Thyroid gland (tissue), 4 donors: ENCODE data around the gene EPHB6. TPM values are rescaled to one million over a fixed set of nuclear protein-coding genes. Genes with fewer than 3 reads are reported as not detected.

Source experiments
- DNase-seq, 2 donors: peaks; one replicate each; pipeline ENCODE4 v3.0.0-alpha.2; 2019
- H3K27ac ChIP-seq, 3 donors: fragments of 200-600 bp; sonication (generic); 1 replicate in 2 of 3; 2 replicates in 1 of 3; pipeline ENCODE4 v1.5.1; 2016 to 2019; ENCODE audit warnings: mild to moderate bottlenecking in 1 of 3, moderate library complexity in 1 of 3
- H3K27me3 ChIP-seq: fragments of 200-600 bp; sonication (generic); one replicate; pipeline ENCODE4 v1.5.1; 2019
- H3K36me3 ChIP-seq, 2 donors: fragments of 200-600 bp; sonication (generic); one replicate each; pipeline ENCODE4 v1.5.1; 2016 to 2019
- H3K4me1 ChIP-seq, 2 donors: fragments of 200-600 bp; sonication (generic); one replicate each; pipeline ENCODE4 v1.5.1; 2017 to 2019
- H3K4me3 ChIP-seq, 3 donors: fragments of 200-600 bp; sonication (generic); replicated peaks in 1 of 3; 1 replicate in 2 of 3; 2 replicates in 1 of 3; pipeline ENCODE4 v1.5.1; 2016; ENCODE audit warnings: mild to moderate bottlenecking in 1 of 3
- H3K9me3 ChIP-seq: fragments of 200-600 bp; sonication (generic); one replicate; pipeline ENCODE4 v1.5.1; 2017
- CTCF ChIP-seq, 6 experiments: fragments of 200-600 bp in 3 of 6; fragments of 450-650 bp in 3 of 6; sonication (generic) in 3 of 6; IDR thresholded peaks; one replicate each; pipeline ENCODE4 v1.5.1; 2016 to 2019; ENCODE audit warnings: antibody characterized with exemption in 6 of 6, mild to moderate bottlenecking in 2 of 6, inconsistent platforms in 1 of 6, moderate library complexity in 1 of 6
- POLR2A ChIP-seq, 2 donors: fragments of 450-650 bp; IDR thresholded peaks; one replicate each; pipeline ENCODE4 v1.6.1; 2017; ENCODE audit warnings: antibody characterized with exemption in 2 of 2, mild to moderate bottlenecking in 2 of 2, moderate library complexity in 1 of 2
- whole genome bisulfite sequencing, 2 donors: methylation state at CpG; one replicate each; pipeline ENCODE4 v1.1.5; 2017; 5-methylcytosine and 5-hydroxymethylcytosine counted together
- intact Hi-C: fragments of 100-400 bp; cut with DNase I; formaldehyde crosslinking; loops from one replicate; pipeline ENCODE4 v1.15.1; 2023
- total RNA-seq, 4 donors: library from RNA; depleted of rRNA; stranded (reverse); fragments of >200 nt; gene quantifications; one replicate each; pipeline ENCODE4 v1.2.3, GENCODE V29; 2016

Gene EPHB6
- total RNA-seq, 4 donors from 2014 or later: 20.0 to 46.2 (median 27.4) TPM

DNA sequence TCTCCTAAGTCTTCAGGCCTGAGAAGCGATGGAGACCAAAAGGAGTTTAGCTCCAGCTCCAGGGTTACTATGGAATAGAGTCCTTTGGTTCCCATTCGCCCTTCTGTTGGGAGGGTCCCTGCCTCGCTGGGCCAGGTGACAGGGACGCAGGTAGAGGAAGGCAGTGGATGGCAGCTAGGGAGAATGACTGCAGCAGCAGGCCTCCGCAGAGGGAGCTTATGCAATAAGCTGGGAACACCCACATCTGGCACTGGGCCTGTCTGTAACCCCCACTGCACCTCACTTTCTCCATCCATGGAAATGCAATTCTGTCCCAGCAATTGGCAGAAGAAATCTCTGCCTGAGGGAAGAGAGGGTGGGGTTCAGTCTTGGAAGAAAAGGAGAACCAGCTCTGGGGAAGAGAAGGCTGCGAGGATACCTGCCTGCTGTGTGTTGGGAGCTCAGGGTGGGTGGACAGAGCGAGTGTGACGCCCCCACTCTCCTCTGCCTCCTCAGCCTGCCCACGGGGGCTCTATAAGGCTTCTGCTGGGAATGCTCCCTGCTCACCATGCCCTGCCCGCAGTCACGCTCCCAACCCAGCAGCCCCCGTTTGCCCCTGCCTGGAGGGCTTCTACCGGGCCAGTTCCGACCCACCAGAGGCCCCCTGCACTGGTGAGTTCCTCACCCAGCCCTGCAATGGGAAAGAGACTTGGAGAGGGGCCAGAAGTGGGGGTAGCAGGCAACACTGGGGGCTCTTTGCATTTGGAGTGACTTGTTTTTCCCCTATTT lies 10.3 kb downstream of the EPHB6 start:
- no peaks in the 10 kb centered on the region for H3K27me3 ChIP-seq
- H3K4me1 ChIP-seq: peaks cover 0 to under 1% of the 10 kb centered on the region in 2 donors
- no peak overlapping the region for H3K4me3 ChIP-seq
- no peak for TF ChIP-seq CTCF (IDR thresholded peaks at IDR 0.05)
- TF ChIP-seq POLR2A (IDR thresholded peaks at IDR 0.05): no peak
- no peaks in the 10 kb centered on the region for H3K9me3 ChIP-seq
- H3K27ac ChIP-seq: no peak overlapping the region
- WGBS, 2 donors: 83 to 87% methylated on average over 14 of the region's 14 CpGs
- no peak for DNase-seq
- no peaks in the 10 kb centered on the region for H3K36me3 ChIP-seq
- intact Hi-C loops: no loop called here

DNA sequence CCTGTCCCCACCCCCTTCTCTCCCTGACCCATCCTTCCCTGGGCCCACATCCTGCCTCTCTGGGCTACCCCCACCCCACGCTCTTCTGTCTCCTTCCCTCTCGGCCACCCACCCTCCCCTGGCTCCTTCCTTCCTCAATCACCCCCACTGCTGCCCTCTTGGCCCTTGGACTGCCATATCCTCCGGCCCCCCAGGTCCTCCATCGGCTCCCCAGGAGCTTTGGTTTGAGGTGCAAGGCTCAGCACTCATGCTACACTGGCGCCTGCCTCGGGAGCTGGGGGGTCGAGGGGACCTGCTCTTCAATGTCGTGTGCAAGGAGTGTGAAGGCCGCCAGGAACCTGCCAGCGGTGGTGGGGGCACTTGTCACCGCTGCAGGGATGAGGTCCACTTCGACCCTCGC lies 10.9 kb downstream of the EPHB6 start:
- TF ChIP-seq CTCF (IDR thresholded peaks at IDR 0.05) (no peak), POLR2A (IDR thresholded peaks at IDR 0.05) (no peak)
- H3K4me3 ChIP-seq: no peak overlapping the region
- no peak overlapping the region for H3K27ac ChIP-seq
- H3K27me3 ChIP-seq: no peaks in the 10 kb centered on the region
- 48 to 51% methylated on average over 11 to 13 of the region's 13 CpGs for WGBS, 2 donors
- H3K36me3 ChIP-seq: no peaks in the 10 kb centered on the region
- H3K4me1 ChIP-seq: no peaks in the 10 kb centered on the region
- H3K9me3 ChIP-seq: no peaks in the 10 kb centered on the region
- intact Hi-C loops: no loop called here
- DNase-seq: no peak

DNA sequence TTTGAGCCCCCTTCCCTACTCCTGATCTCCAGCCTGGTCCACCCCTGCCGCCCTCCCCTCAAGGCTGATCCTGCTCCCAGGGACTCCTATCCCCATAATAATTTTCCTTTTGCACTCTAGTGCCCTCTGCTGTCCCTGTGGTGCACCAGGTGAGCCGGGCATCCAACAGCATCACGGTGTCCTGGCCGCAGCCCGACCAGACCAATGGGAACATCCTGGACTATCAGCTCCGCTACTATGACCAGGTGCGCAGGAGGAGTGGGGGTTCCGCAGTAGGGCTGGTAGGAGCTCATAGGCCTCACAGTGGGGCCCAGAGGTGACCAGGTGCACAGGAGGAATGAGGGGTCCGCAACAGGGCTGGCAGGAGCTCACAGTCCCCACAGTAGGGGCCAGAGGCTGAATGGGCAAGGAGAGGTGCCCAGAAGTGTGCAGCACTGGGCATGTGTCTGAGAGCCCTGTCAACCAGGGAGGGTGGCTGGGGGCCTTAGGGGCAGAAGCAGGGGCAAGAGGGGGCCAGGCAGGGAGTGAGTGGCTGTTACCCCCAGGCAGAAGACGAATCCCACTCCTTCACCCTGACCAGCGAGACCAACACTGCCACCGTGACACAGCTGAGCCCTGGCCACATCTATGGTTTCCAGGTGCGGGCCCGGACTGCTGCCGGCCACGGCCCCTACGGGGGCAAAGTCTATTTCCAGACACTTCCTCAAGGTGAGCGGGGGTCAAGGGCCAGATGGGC lies 11.7 kb downstream of the EPHB6 start:
- 73 to 77% methylated on average over 8 to 16 of the region's 18 CpGs for WGBS, 2 donors
- intact Hi-C loops: no loop called here

DNA sequence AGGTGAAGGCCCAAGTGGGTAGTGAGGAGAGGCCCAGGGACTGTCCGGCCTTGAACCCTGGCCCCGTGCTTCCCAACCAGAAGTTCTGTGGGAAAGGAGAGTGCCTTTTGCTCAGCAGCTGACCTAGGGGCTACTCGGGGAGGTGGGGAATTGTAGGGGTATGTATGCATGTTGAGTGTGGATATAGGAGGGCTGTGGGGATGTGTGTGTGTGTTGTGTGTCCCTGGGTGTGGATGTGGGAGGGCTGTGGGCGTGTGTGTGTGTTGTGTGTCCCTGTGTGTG lies 12.2 kb downstream of the EPHB6 start:
- intact Hi-C loops: no loop called here
- 78 to 91% methylated on average over 4 of the region's 4 CpGs for WGBS, 2 donors

More for the DNA sequence above, 11.7 kb downstream of the EPHB6 start:
- H3K4me1 ChIP-seq: no peaks in the 10 kb centered on the region
- peak; percentile 39 to 40 for DNase-seq
- no peaks in the 10 kb centered on the region for H3K27me3 ChIP-seq
- TF ChIP-seq CTCF (IDR thresholded peaks at IDR 0.05): peak in 5 of 6 experiments; percentile 21 to 57 (median 46)
- no peak for TF ChIP-seq POLR2A (IDR thresholded peaks at IDR 0.05)
- H3K4me3 ChIP-seq: no peak overlapping the region
- H3K27ac ChIP-seq: no peak overlapping the region
- H3K36me3 ChIP-seq: no peaks in the 10 kb centered on the region
- no peaks in the 10 kb centered on the region for H3K9me3 ChIP-seq

More for the DNA sequence above, 12.2 kb downstream of the EPHB6 start:
- Histone ChIP-seq H3K36me3 (no peaks in the 10 kb centered on the region), H3K4me3 (no peak overlapping the region), H3K27me3 (no peaks in the 10 kb centered on the region), H3K4me1 (no peaks in the 10 kb centered on the region), H3K9me3 (no peaks in the 10 kb centered on the region), H3K27ac (no peak overlapping the region)
- DNase-seq: no peak
- TF ChIP-seq POLR2A (IDR thresholded peaks at IDR 0.05): no peak
- TF ChIP-seq CTCF (IDR thresholded peaks at IDR 0.05): no peak
